ENCODE data around the gene NR2C2AP. TPM values are rescaled to one million over a fixed set of nuclear protein-coding genes. Genes with fewer than 3 reads are reported as not detected.
"Not testable (repeated sequence)": the region's sequence is repeated elsewhere in the genome, so short reads cannot be mapped to it uniquely, and the experiment has no call there.

Gene NR2C2AP
- total RNA-seq, 1 donor = 10.5 TPM

DNA sequence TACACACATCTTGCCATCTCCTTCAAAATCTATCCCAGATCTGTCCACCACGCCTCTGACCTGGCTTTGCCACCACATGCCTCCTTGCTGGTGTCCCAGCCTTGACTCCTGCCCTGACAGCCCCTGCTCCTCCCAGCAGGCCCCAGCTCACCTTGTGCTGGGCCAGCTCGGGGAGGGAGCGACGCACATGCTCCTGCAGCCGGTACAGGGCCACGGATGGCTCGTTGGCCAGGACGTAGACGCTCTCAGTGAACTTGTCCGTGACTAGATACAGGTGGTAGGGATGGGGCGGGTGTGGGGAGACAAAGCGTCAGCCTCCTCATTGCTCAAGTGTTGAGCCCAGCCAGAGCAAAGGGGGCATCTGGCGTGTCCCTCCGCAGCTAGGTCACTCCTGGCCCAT is 16.5 kb downstream of the NR2C2AP start:
- no peak for DNase-seq (ENCODE audit: low read depth in 2 of 3, low spot score in 2 of 3)

DNA sequence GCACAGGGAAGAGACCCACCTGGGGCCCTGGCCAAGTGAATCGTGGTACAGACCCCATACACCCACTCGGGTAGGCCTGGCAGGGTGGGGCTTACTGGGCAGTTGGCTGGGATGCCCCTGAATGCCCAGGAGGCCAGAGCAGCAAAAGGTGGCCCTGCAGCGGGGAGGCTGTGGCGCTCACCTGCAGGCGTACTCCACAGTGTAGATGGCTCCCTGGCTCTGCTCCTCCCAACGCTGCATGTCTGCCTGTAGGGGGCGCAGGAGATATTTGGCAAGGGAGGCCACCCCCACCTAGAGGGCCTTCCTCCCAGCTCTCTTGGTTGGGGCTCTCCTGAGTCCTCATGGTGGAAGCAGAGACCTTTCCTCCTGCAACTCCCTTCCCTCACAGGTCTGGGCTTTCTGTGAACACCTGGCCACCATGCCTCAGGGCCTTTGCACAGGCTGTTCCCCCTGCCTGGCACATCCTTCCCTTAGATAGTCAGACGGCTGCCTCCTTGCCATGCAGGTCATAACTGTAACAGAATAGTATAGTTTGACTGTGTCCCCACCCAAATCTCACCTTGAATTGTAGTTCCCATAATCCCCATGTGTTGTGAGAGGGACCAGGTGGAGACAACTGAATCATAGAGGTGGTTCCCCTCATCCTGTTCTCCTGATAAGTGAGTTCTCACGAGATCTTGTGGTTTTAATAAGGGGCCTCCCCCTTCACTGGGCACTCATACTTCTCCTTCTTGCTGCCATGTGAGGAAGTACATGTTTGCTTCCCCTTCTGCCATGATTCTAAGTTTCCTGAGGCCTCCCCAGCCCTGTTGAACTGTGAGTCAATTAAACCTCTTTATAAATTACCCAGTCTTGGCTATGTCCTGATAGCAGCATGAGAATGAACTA is 17.1 kb downstream of the NR2C2AP start:
- DNase-seq (ENCODE audit: low read depth in 2 of 3, low spot score in 2 of 3) = peak in 1 of 3 donors; percentile 58

DNA sequence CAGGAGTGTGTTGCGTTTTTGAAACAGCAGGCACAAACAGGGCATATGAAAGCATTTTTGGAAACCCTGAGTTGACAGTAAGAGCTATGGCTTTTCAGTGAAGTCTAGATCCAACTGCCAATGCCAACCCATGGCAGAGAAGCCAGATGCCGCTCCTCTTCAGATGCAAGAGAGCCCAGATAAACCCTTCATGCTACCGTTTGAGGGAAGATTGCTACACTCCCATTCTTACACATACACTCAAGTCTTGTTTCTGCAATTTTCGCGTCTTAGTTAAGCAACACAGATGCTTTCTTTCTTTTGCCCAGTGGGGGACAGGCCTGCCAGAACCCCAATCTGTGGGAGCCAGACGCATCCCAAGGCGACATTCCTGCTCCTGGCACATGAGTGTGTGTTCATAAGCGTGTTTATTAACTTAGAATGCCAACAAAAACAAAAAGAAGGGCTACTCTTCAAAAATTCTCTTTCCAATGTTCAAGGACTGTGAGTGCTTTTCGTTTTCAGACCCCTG is 21.7 kb downstream of the NR2C2AP start:
- DNase-seq (ENCODE audit: low read depth in 2 of 3, low spot score in 2 of 3) = no peak

DNA sequence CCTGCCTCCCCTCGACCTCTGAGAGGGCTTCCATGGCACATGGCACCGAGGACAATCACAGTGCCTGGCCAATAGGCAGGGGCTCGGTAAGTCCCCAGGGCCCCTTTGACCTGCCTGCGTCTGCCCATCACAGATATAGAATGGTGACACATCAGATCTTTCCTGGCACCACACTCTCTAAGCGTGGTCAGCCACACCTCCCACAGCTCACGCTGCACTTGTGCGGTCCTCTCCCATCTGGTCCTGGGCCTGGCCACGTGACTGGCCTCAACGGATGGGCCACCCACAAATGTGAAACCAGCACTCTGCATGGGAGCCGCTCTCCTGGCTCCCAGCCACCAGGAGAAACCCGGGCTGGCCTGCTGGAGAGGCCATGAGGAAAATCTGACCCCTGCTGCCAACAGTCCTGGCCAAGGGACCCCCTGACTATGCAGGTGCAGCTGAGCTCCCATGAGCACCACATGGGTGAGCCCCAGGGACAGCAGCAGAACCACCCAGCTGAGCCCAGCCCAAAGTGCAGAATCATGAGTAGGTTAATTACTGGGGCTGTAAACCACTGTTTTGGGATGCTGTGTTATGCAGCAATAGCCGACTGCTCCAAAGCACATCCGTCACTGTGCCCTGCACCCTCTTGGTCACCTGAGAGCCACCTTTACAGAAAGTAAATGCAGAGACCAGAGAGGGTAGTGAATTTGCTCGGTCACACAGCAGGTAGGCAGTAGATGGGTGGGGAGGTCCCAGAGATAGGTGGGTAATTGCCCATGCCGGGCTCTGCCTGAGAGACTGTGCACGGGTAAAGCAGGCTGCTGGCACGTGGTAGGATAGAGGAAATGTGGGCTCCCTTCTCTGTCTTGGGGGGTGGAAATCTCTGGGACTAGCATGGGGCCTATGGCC is 23.4 kb downstream of the NR2C2AP start:
- DNase-seq (ENCODE audit: low read depth in 2 of 3, low spot score in 2 of 3) = no peak

DNA sequence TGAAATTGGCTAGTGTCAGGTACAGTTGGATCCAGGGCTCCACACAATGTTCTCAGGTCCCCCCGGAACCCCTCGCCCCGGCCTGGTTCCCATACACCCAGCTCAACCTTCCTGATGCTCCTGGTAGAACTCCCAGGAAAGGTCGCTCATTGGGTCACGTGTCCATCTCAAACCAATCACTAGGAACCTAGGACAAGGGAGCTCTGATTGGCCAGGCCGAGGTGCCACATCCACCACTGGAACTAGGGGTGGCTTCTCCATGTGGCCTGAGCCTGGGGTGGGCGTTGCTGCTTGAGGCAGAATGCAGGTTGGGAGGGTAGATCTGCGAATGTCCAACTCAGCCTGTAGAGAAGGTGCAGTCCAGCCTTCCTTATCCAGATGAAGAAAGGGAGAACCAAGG is 26.3 kb downstream of the NR2C2AP start:
- DNase-seq (ENCODE audit: low read depth in 2 of 3, low spot score in 2 of 3) = no peak

DNA sequence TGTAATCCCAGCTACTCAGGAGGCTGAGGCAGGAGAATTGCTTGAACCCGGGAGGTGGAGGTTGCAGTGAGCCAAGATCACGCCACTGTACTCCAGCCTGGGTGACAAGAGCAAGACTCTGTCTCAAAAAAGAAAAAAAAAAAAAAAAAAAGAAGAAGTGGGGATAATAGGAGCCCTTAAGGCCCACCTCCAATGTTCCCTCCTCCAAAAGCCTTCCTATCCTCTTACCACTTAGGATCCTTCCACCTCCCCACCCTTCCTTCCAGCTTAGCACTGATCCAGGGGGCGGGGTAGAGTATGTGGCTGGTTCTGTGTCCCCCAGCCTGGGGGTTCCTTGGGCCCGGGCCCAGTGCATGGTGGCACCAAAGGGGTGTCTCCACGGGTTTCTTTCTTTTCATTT is 30.0 kb downstream of the NR2C2AP start:
- not testable (repeated sequence) for DNase-seq (ENCODE audit: low read depth in 2 of 3, low spot score in 2 of 3)

DNA sequence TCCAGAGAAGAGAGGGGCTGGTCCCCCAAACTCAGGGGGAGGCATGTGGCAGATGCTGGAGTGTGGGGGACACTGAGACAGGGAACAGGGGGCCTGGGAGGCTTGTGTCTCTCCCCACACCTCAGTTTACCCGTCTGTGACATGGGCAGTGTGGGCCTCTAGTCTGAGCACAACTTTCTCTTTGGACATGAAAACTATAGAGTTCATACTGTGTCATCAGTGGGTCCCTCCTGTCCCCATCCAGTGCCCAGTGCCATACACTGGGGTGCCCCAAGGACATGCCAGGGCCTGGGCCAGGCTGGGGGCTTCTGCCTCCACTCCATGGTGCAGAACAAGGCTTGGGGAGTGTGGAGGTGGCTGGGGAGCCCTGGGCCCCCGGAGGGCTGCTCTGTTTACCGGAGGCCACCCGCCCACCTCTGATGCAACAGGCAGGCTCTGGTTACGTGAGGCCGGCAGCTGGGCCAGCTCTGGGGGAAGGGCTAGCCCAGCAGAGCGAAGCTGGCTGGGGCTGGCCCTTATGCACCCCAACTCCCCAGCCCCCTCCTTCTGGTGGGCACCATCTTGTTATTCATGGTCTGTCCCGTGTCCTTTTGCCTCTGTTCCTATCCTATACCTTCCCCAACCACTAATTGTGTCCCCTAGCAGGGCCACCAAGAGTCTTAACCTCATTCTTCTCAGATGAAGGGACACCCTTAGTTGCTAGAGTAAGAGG is 31.2 kb downstream of the NR2C2AP start:
- DNase-seq (ENCODE audit: low read depth in 2 of 3, low spot score in 2 of 3) = no peak

DNA sequence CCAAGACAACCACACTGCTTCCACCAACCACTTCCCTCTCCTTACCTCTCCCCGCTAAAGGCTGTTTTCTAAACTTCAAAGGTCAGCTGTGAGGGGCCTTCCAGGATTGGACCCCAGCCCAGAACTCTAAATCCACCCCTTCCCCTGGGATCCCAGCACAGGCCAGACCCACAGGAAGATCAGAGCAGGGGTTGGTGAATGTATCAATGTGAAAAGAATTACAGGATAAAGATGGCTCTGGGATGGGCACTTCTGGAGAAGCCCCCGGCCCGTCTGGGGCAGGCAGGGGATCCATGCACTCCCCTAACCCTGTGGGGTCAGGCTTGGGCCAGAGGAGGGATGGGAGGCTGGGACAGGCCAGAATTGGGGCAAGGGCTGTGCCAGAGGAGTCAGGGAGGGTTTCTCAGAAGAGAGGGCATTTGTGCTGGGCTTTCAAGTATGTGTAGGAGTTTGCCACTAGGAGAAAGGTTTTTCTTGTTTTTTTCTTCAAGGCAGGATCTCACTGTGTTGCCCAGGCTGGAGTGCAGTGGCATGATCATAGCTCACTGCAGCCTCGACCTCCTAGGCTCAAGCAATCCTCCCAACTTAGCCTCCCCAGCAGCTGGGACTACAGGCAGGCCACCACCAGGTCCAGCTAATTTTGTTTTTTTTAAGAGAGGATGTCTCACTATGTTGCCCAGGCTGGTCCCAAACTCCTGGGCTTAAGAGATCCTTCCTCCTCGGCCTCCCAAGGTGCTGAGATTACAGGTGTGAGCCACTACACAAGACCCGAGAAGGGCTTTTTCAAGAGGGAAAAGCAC is 32.1 kb downstream of the NR2C2AP start:
- DNase-seq (ENCODE audit: low read depth in 2 of 3, low spot score in 2 of 3) = no peak

DNA sequence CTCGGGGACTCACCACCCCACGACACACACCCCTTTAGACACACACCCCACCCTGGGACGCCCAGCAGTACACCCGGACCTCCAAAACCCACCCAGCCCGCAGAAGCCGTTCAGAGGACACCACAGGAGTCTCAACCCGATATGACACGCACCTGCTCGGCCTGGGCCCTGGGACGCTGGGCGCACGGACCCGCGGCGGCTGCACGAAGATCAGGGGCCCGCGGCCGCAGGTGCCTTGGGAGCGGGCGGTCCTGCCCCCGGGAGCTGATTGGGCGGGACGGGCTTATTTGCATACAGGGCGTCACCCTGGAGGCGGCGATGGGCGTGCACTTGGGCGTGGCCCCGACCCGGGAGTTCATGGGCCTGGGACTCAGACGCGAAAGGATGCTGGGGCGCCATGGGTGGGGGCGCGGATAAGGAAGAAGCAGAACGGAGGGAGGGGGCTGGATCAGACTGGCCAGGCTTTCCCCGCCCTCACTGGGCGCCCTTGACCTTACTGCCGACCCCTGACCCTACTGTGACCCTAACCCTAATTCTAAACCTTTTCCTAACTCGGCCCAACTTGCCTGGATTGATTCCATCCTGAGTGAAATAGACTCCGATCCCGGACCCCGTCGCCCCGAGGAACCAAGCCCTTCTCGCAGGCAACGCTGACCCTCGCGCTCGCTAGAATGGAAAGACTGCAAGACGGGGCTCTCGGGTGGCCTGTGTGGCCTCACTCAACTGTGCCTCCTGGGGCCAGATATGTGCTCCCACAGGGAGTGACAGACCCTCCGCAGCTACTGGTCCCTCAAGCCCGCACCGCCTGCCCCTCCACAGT is 33.0 kb downstream of the NR2C2AP start, which contains the start of gene MEF2B:
Gene MEF2B (minus strand): TSS at position 211 of the 820 bp plus-strand sequence. CDS start 19,528 bp downstream, outside the sequence.
- peak in 2 of 3 donors; percentile 80 to 84 for DNase-seq (ENCODE audit: low read depth in 2 of 3, low spot score in 2 of 3)

DNA sequence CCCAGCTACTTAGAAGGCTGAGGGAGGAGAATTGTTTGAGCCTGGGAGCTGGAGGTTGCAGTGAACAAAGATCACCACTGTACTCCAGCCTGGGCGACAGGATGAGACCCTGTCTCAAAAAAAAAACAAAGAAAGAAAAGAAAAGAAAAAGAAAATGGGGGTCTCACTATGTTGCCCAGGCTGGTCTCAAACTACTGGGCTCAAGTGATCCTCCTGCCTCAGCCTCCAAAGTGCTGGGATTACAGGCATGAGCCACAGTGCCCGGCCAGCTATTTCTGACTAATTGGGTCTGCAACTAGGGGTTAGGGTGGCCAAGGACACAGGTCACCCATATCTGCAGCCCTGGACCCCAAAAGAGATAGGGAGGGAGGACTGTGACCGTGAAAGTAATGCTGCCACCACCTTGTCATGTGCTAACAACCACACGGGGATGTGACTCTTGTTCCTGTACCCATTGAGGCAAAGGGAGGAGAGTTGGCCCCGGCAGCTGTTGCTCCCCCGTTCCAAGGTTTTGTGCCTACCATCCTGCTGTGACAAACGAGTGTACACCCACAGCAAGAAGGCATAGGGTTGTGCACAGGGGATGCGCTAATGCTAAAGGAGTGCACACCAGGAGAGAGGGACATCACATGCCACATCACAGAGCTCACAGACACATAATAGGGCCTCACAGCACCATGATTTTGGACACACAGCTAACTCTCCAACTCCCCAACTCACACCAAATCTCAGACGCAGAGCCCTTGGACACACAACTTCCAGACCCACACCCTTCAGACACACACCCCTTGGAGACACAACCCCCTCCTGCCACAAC is 33.8 kb downstream of the NR2C2AP start:
- DNase-seq (ENCODE audit: low read depth in 2 of 3, low spot score in 2 of 3) = no peak

DNA sequence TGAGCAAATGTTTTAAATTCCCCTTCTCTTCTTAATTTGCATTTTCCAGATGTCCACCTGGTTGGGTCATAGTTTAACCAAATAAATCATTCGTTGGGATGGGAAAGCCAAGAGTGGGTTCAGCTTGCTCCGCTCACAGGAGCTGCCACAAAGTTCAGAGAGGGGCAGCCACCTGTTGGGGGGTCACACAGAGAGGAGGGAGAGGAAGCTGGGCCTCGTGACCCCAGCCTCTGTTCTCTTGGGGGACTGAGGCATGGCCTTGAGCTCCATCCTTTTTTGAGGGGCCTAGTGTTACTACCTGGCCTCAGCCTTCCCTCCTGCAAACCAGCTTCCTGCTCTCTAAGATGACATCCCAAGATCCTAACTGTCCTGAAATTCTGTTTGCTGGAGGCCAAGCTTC is 35.6 kb downstream of the NR2C2AP start:
- no peak for DNase-seq (ENCODE audit: low read depth in 2 of 3, low spot score in 2 of 3)

DNA sequence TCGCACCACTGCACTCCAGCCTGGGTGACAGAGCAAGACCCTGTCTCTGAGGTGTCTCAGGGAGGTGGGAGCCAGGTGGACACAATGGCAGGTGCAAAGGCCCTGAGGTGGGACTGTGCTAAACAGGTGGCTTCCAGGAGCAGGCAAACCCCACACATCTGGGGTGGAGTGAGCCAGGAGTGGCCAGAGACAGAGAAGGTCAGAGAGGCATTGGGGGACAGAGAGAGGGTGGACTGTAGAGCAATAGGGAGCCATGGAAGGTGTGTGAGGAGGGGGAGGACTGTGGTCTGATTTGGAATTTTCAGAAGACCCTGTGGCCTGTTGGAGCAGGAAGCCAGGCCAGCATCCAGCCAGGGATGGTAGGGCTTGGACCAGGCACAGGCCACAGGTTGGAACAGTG is 37.8 kb downstream of the NR2C2AP start:
- DNase-seq (ENCODE audit: low read depth in 2 of 3, low spot score in 2 of 3) = no peak

DNA sequence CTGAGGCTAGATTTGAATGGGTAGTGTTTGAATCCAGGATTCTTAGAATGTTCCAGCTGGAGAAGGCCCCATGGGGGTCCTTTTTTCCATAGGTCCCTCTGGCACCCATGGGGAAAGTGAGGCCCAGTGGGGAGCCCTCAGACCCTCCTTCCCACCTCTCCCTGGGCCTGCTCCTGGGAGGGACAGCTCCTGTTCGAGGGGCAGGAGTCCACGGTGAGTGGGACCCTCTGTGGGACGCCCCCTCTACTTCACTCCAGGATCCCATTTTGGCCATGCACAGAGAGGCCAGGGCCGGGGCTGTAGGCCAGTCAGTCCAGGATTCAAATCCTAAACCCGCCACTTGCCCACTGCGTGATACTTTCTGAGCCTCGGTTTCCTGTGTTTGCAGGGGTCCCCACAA is 40.7 kb downstream of the NR2C2AP start:
- DNase-seq (ENCODE audit: low read depth in 2 of 3, low spot score in 2 of 3) = no peak

DNA sequence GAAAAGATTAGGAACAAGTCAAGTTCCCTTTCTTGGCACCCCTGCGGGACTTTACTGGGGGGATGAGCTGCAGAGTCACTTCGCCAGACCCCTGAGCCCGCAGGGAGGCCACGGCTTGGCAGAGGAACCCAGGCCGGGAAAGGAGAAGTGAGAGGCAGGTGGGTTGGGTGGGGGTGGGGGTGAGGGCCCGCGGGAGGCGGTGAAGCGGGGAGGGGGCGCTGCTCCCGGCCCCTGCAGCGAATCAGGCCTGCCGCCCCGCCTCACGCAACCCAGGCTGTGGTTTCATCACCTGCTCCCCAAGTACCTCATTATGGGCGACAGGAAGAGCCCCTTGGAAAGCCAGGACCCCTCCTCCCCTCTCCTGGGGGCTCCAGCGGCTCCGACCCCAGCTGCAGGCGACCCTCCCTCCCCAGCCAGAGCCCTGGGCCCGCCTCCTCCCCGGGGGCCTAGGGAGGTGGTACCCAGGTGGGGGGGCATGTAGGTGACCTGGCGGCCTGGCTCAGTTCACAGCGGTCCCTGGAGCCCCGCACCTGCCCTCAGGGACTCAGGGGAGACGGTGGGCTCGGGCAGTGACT is 42.7 kb downstream of the NR2C2AP start:
- DNase-seq (ENCODE audit: low read depth in 2 of 3, low spot score in 2 of 3) = peak in 2 of 3 donors; percentile 36 to 68

DNA sequence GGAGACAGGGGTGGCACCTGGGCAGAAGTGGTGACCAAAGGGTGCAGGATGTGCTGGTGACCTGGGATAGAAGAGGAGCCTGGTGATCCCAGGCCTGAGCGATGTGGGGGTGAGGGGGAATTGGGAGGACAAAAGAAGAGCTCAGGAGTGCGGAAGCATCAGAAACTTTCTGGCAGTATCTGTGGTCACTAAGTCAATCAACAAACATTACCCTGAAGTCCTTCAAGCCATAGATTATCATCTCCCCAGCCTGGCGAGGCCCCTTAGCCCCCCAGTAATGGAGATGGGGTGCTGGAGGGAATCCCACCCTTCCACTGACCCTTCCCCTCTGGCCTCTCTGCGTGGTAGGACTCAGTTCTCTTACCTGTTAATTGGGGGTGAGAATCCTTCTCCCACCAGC is 43.7 kb downstream of the NR2C2AP start:
- no peak for DNase-seq (ENCODE audit: low read depth in 2 of 3, low spot score in 2 of 3)

DNA sequence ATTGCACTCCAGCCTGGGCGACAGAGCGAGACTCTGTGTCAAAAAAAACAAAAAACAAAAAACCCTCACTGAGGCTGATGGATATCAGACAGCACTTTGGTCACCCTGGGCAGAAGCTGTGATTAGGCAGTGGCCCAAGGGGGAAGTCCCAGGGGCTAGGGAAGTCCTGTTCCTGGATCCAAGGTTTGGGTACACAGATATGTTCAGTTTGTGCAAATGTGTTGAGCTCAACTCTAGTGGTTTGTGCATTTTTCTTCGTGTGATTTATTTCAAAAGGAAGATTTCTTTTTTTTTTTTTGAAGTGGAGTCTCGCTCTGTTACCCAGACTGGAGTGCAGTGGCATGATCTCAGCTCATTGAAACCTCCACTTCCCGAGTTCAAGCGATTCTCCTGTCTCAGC is 45.4 kb downstream of the NR2C2AP start:
- DNase-seq (ENCODE audit: low read depth in 2 of 3, low spot score in 2 of 3) = no peak

DNA sequence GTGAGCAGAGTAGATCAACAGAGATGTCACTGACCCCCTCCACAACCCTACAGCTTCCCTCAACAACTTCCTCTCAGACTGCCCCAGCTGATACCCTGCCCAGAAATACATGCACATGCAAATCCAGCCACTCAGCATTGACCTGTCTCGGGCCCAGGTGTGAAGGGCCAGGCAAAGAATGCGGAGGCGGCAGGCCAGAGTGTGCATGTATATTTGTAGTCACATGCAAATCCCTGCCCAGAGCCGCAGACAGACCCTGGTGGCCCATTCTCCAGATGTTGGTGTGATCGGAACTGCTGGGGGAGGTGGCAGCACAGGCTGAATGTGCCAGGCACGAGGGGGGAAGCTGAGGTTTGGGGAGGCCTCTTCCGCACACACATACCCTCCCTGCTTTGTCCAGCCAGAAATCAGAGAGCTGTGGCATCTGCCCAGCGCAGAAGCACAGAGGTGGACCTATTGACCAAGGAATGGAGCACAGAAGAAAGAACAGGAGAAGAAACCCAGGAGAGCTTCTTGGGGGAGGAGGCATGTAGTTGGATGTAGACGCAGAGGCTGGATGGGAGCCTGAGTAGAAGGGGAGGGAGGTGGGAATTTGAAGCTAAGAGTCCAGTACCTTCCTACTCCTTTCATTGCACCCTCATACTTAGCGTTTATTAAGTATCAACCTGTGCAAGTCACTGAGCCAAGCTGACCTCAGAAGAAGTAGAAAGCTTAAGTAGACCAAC is 47.6 kb downstream of the NR2C2AP start:
- no peak for DNase-seq (ENCODE audit: low read depth in 2 of 3, low spot score in 2 of 3)
